Hepatocyte (in vitro differentiated cells): Measurements from ENCODE around the gene RBM6. TPM values are rescaled to one million over a fixed set of nuclear protein-coding genes. Genes with fewer than 3 reads are reported as not detected.

Experiments
- DNase-seq: peaks from one replicate; pipeline ENCODE4 v3.0.0-alpha.2; 2016; ENCODE audit warnings: low spot score
- H2AFZ ChIP-seq: fragments of 200-600 bp; sonication (generic); 2 replicates; pipeline ENCODE4 v1.6.0; 2016; ENCODE audit warnings: antibody characterized with exemption, mild to moderate bottlenecking
- H3K27ac ChIP-seq: fragments of 200-600 bp; sonication (generic); 2 replicates; pipeline ENCODE4 v1.5.1; 2016; ENCODE audit warnings: mild to moderate bottlenecking
- H3K27me3 ChIP-seq: fragments of 200-600 bp; sonication (generic); 2 replicates; pipeline ENCODE4 v1.6.1; 2016
- H3K36me3 ChIP-seq: fragments of 200-600 bp; sonication (generic); replicated peaks from 2 replicates; pipeline ENCODE4 v1.5.1; 2016; ENCODE audit warnings: low read depth; ENCODE audit not compliant: insufficient read depth
- H3K4me1 ChIP-seq: fragments of 200-600 bp; sonication (generic); 2 replicates; pipeline ENCODE4 v1.5.1; 2016; ENCODE audit warnings: mild to moderate bottlenecking, moderate library complexity; ENCODE audit not compliant: insufficient read depth
- H3K4me2 ChIP-seq: fragments of 200-600 bp; sonication (generic); 2 replicates; pipeline ENCODE4 v1.6.0; 2016
- H3K4me3 ChIP-seq: fragments of 200-600 bp; sonication (generic); 2 replicates; pipeline ENCODE4 v1.5.1; 2016; ENCODE audit warnings: mild to moderate bottlenecking
- H3K79me2 ChIP-seq: fragments of 200-600 bp; sonication (generic); 2 replicates; pipeline ENCODE4 v1.6.0; 2017; ENCODE audit warnings: mild to moderate bottlenecking
- H3K9me2 ChIP-seq: fragments of 200-600 bp; sonication (generic); replicated peaks from 2 replicates; pipeline ENCODE4 v1.6.0; 2017; ENCODE audit warnings: mild to moderate bottlenecking; ENCODE audit not compliant: insufficient read depth
- H3K9me3 ChIP-seq: fragments of 200-600 bp; sonication (generic); 2 replicates; pipeline ENCODE4 v1.5.1; 2016; ENCODE audit warnings: low read depth, mild to moderate bottlenecking
- H4K20me1 ChIP-seq: fragments of 200-600 bp; sonication (generic); 2 replicates; pipeline ENCODE4 v1.6.0; 2016; ENCODE audit warnings: mild to moderate bottlenecking; ENCODE audit not compliant: insufficient read depth, poor library complexity, severe bottlenecking
- EZH2 ChIP-seq: fragments of 200-600 bp; sonication (generic); IDR thresholded peaks from 2 replicates; pipeline ENCODE4 v1.6.1; 2016; ENCODE audit warnings: antibody characterized with exemption, mild to moderate bottlenecking, borderline replicate concordance
- EZH2phosphoT487 ChIP-seq: fragments of 200-600 bp; sonication (generic); IDR thresholded peaks from one replicate; pipeline ENCODE4 v1.6.1; 2018; ENCODE audit warnings: antibody characterized with exemption, mild to moderate bottlenecking, low read depth, moderate library complexity; ENCODE audit not compliant: unreplicated experiment, severe bottlenecking
- WGBS: methylation state at CpG from one replicate; pipeline ENCODE4 v1.1.6; 2016; ENCODE audit warnings: low lambda C conversion rate; ENCODE audit errors: missing lambda C conversion rate; 5-methylcytosine and 5-hydroxymethylcytosine counted together
- polyA plus RNA-seq: library from polyadenylated mRNA; unstranded; fragments of >200 nt; fragmentation: Nextera tagmentation; extraction: Ambion mirVana; gene quantifications from 2 replicates; pipeline ENCODE4 v1.2.1, GENCODE V29; 2016
- total RNA-seq: library from RNA; depleted of rRNA; stranded (reverse); fragments of >200 nt; gene quantifications from 2 replicates; pipeline ENCODE4 v1.2.3, GENCODE V29; 2014
- TF ChIP-seq, protein P1 (sequence below): fragments of 200-600 bp; sonication (generic); IDR thresholded peaks from 2 replicates; pipeline ENCODE4 v1.5.1; 2016; ENCODE audit warnings: antibody characterized with exemption, mild to moderate bottlenecking; ENCODE audit not compliant: poor library complexity

Gene RBM6
- total and polyA plus RNA-seq, 2 experiments from 2014 or later, result 47.2 to 69.0 TPM

DNA sequence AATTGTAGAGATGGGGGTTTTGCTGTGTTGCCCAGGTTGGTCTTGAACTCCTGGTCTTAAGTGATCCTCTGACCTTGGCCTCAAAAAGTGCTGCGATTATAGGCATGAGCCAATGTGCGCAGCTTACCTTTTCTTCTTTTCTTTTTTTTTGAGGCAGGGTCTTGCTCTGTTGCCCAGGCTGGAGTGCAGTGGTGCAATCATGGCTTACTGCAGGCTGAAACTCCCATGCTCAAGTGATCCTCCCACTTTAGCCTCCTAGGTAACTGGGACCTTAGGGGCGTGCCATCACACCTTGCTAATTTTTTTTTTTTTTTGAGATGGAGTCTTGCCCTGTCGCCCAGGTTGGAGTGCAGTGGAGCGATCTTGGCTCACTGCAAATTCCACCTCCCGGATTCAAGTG, 13.0 kb downstream of the RBM6 start:
- Histone ChIP-seq H3K79me2 (peaks cover 100% of the 10 kb centered on the region), H4K20me1 (peaks cover 76% of the 10 kb centered on the region), H3K36me3 (no peaks in the 10 kb centered on the region), H3K4me1 (no peaks in the 10 kb centered on the region), H3K4me2 (no peak overlapping the region), H3K27ac (no peak overlapping the region), H3K9me3 (no peaks in the 10 kb centered on the region), H3K4me3 (no peak overlapping the region), H2AFZ (no peak overlapping the region), H3K9me2 (no peaks in the 10 kb centered on the region), H3K27me3 (no peaks in the 10 kb centered on the region)
- no peak for DNase-seq
- no peak for TF ChIP-seq EZH2phosphoT487
- TF ChIP-seq, protein P1, sequence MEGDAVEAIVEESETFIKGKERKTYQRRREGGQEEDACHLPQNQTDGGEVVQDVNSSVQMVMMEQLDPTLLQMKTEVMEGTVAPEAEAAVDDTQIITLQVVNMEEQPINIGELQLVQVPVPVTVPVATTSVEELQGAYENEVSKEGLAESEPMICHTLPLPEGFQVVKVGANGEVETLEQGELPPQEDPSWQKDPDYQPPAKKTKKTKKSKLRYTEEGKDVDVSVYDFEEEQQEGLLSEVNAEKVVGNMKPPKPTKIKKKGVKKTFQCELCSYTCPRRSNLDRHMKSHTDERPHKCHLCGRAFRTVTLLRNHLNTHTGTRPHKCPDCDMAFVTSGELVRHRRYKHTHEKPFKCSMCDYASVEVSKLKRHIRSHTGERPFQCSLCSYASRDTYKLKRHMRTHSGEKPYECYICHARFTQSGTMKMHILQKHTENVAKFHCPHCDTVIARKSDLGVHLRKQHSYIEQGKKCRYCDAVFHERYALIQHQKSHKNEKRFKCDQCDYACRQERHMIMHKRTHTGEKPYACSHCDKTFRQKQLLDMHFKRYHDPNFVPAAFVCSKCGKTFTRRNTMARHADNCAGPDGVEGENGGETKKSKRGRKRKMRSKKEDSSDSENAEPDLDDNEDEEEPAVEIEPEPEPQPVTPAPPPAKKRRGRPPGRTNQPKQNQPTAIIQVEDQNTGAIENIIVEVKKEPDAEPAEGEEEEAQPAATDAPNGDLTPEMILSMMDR, result no peak
- no peak for TF ChIP-seq EZH2
- over 99% methylated on average over 6 of the region's 6 CpGs for WGBS

DNA sequence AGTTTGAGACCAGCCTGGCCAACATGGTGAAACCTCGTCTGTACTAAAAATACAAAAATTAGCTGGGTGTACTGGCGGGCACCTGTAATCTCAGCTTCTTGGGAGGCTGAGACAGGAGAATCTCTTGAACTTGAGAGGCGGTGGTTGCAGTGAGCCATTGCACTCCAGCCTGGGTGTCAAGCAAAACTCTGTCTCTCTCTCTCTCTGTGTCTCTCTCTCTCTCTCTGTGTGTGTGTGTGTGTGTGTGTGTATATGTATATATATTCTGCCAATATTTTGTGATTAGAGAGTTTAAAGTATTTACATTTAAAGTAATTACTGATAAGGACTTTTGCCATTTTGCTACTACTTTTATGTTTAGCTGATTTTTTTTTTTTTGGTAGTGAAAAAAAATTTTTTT, 15.7 kb downstream of the RBM6 start:
- Histone ChIP-seq H2AFZ (no peak overlapping the region), H3K9me3 (no peaks in the 10 kb centered on the region), H3K36me3 (no peaks in the 10 kb centered on the region), H3K79me2 (peaks cover 95% of the 10 kb centered on the region), H3K4me3 (no peak overlapping the region), H3K4me1 (peaks cover 6% of the 10 kb centered on the region), H3K4me2 (no peak overlapping the region), H4K20me1 (peaks cover 69% of the 10 kb centered on the region), H3K9me2 (no peaks in the 10 kb centered on the region), H3K27ac (no peak overlapping the region), H3K27me3 (no peaks in the 10 kb centered on the region)
- DNase-seq, result no peak
- WGBS, result 98% methylated on average over 3 of the region's 3 CpGs
- TF ChIP-seq EZH2 (no peak), EZH2phosphoT487 (no peak)
- TF ChIP-seq, protein P1, result no peak

DNA sequence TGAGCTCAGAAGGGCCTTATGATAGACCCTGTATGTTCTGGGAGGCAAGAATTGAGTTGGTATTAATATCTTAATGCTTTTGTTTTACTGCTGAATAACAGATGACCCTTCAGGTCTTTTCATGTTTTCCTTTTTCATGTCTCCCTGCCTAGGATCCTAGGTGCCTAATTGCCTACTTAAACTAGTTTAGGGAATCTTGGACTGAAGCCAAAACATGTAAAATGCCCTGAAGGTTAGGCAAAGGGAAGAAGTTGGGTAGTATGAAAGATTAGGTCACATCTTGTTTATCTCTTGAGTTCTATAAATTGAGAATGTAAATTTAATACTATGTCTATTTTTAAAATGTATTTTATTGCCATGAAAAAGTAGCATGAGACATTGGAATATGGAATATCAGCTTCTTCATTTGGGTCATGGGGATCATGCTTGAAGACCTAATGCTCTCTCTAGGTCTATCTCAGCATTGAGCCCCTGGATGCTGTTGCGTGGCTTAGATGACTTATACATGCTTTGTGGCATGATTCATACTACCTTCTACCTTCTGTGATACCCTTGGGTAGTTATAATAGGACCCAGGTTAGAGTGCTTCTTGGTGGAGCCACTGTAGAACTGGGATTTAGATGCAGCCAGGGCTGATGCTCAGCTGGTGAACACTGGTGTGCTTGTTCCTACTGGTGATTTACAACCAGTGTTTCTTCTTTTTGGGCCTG, 26.4 kb downstream of the RBM6 start:
- no peak for DNase-seq

More for the DNA sequence above, 26.4 kb downstream of the RBM6 start:
- no peaks in the 10 kb centered on the region for H3K4me1 ChIP-seq
- H3K4me2 ChIP-seq, result no peak overlapping the region
- H3K27me3 ChIP-seq, result no peaks in the 10 kb centered on the region
- no peaks in the 10 kb centered on the region for H3K9me2 ChIP-seq
- TF ChIP-seq EZH2, result no peak
- no peak for TF ChIP-seq EZH2phosphoT487
- TF ChIP-seq, protein P1, result no peak
- H2AFZ ChIP-seq, result no peak overlapping the region
- H3K9me3 ChIP-seq, result no peaks in the 10 kb centered on the region
- WGBS, result 100% methylated on average over 1 of the region's 1 CpG
- H3K4me3 ChIP-seq, result no peak overlapping the region
- no peaks in the 10 kb centered on the region for H3K36me3 ChIP-seq
- H4K20me1 ChIP-seq, result peaks cover 23% of the 10 kb centered on the region
- peaks cover 88% of the 10 kb centered on the region for H3K79me2 ChIP-seq
- no peak overlapping the region for H3K27ac ChIP-seq
